Measurements from ENCODE around the gene NOP9.

NOP9 gene

GRCh38 chr14:24334431-24335291 is 35.0 kb downstream of the NOP9 start, which contains the start of gene ADCY4:
TSS of gene ADCY4 (minus strand) at chr14:24335071. CDS start at chr14:24334652, 419 bp downstream.
- no peaks in the 10 kb centered on the region for H3K4me1 ChIP-seq (ENCODE audit: insufficient read depth, low read length)
- H3K9me3 ChIP-seq (ENCODE audit: insufficient read depth, low read depth, low read length), result no peaks in the 10 kb centered on the region
- under 1% methylated on average over 63 of the region's 65 CpGs for WGBS
- peaks cover 100% of the 10 kb centered on the region for H3K27me3 ChIP-seq (ENCODE audit: insufficient read depth, low read length)
- H3K36me3 ChIP-seq (ENCODE audit: insufficient read depth, low read length), result no peaks in the 10 kb centered on the region
- H3K4me3 ChIP-seq (ENCODE audit: low read length), result peak within 1 kb of the TSS; percentile 69
- H3K9ac ChIP-seq (ENCODE audit: low read depth, low read length), result peak within 1 kb of the TSS; percentile 55; the same call in 1 of the 2 replicates
- no peak within 1 kb of the TSS for H3K27ac ChIP-seq (ENCODE audit: low read depth, low read length)

- 54% methylated on average over 9 of the region's 12 CpGs for WGBS
- no peak overlapping the region for H3K9ac ChIP-seq (ENCODE audit: low read depth, low read length)
- H3K4me1 ChIP-seq (ENCODE audit: insufficient read depth, low read length), result no peaks in the 10 kb centered on the region
- H3K36me3 ChIP-seq (ENCODE audit: insufficient read depth, low read length), result no peaks in the 10 kb centered on the region
- peaks cover 100% of the 10 kb centered on the region for H3K27me3 ChIP-seq (ENCODE audit: insufficient read depth, low read length)
- no peak overlapping the region for H3K27ac ChIP-seq (ENCODE audit: low read depth, low read length)
- peak overlapping the region; percentile 69; the same call in 1 of the 2 replicates for H3K4me3 ChIP-seq (ENCODE audit: low read length)
- no peaks in the 10 kb centered on the region for H3K9me3 ChIP-seq (ENCODE audit: insufficient read depth, low read depth, low read length)
Observed at GRCh38 chr14:24335461-24336171, 36.0 kb downstream of the NOP9 start.

GRCh38 chr14:24337144-24337823 is 37.6 kb downstream of the NOP9 start:
- WGBS, result 83% methylated on average over 7 of the region's 7 CpGs
- no peak overlapping the region for H3K4me3 ChIP-seq (ENCODE audit: low read length)
- no peaks in the 10 kb centered on the region for H3K9me3 ChIP-seq (ENCODE audit: insufficient read depth, low read depth, low read length)
- H3K4me1 ChIP-seq (ENCODE audit: insufficient read depth, low read length), result no peaks in the 10 kb centered on the region
- no peak overlapping the region for H3K9ac ChIP-seq (ENCODE audit: low read depth, low read length)
- no peaks in the 10 kb centered on the region for H3K36me3 ChIP-seq (ENCODE audit: insufficient read depth, low read length)
- no peak overlapping the region for H3K27ac ChIP-seq (ENCODE audit: low read depth, low read length)
- peaks cover 97% of the 10 kb centered on the region for H3K27me3 ChIP-seq (ENCODE audit: insufficient read depth, low read length)

GRCh38 chr14:24337824-24338175 is 38.1 kb downstream of the NOP9 start:
- Histone ChIP-seq H3K9ac (ENCODE audit: low read depth, low read length) (no peak overlapping the region), H3K36me3 (ENCODE audit: insufficient read depth, low read length) (no peaks in the 10 kb centered on the region), H3K27me3 (ENCODE audit: insufficient read depth, low read length) (peaks cover 97% of the 10 kb centered on the region), H3K4me3 (ENCODE audit: low read length) (no peak overlapping the region), H3K27ac (ENCODE audit: low read depth, low read length) (no peak overlapping the region), H3K4me1 (ENCODE audit: insufficient read depth, low read length) (no peaks in the 10 kb centered on the region), H3K9me3 (ENCODE audit: insufficient read depth, low read depth, low read length) (no peaks in the 10 kb centered on the region)
- 90% methylated on average over 8 of the region's 8 CpGs for WGBS

GRCh38 chr14:24338843-24339242 is 39.2 kb downstream of the NOP9 start:
- H3K4me1 ChIP-seq (ENCODE audit: insufficient read depth, low read length), result no peaks in the 10 kb centered on the region
- no peaks in the 10 kb centered on the region for H3K9me3 ChIP-seq (ENCODE audit: insufficient read depth, low read depth, low read length)
- WGBS, result 71% methylated on average over 14 of the region's 14 CpGs
- H3K27ac ChIP-seq (ENCODE audit: low read depth, low read length), result no peak overlapping the region
- H3K4me3 ChIP-seq (ENCODE audit: low read length), result peak overlapping the region; percentile 66
- H3K36me3 ChIP-seq (ENCODE audit: insufficient read depth, low read length), result no peaks in the 10 kb centered on the region
- no peak overlapping the region for H3K9ac ChIP-seq (ENCODE audit: low read depth, low read length)
- H3K27me3 ChIP-seq (ENCODE audit: insufficient read depth, low read length), result peaks cover 95% of the 10 kb centered on the region

- Histone ChIP-seq H3K9ac (ENCODE audit: low read depth, low read length) (no peak within 1 kb of the TSS; the same call in 1 of the 2 replicates), H3K9me3 (ENCODE audit: insufficient read depth, low read depth, low read length) (no peaks in the 10 kb centered on the region), H3K27ac (ENCODE audit: low read depth, low read length) (no peak within 1 kb of the TSS), H3K27me3 (ENCODE audit: insufficient read depth, low read length) (peaks cover 92% of the 10 kb centered on the region), H3K4me1 (ENCODE audit: insufficient read depth, low read length) (no peaks in the 10 kb centered on the region), H3K4me3 (ENCODE audit: low read length) (peak within 1 kb of the TSS; percentile 66), H3K36me3 (ENCODE audit: insufficient read depth, low read length) (no peaks in the 10 kb centered on the region)
- WGBS, result 4% methylated on average over 46 of the region's 51 CpGs
Observed at GRCh38 chr14:24339284-24340151, 39.9 kb downstream of the NOP9 start, which contains the start of gene RIPK3. TSS of gene RIPK3 (minus strand) at chr14:24339991. CDS start at chr14:24339826, 165 bp downstream.

- no peak overlapping the region for H3K4me3 ChIP-seq (ENCODE audit: low read length)
- no peak overlapping the region for H3K9ac ChIP-seq (ENCODE audit: low read depth, low read length)
- no peaks in the 10 kb centered on the region for H3K4me1 ChIP-seq (ENCODE audit: insufficient read depth, low read length)
- H3K36me3 ChIP-seq (ENCODE audit: insufficient read depth, low read length), result no peaks in the 10 kb centered on the region
- H3K27ac ChIP-seq (ENCODE audit: low read depth, low read length), result no peak overlapping the region
- 91% methylated on average over 1 of the region's 1 CpG for WGBS
- H3K27me3 ChIP-seq (ENCODE audit: insufficient read depth, low read length), result peaks cover 86% of the 10 kb centered on the region
- H3K9me3 ChIP-seq (ENCODE audit: insufficient read depth, low read depth, low read length), result no peaks in the 10 kb centered on the region
Observed at GRCh38 chr14:24340606-24341005, 41.0 kb downstream of the NOP9 start.

GRCh38 chr14:24342889-24343288 is 43.2 kb downstream of the NOP9 start:
- Histone ChIP-seq H3K36me3 (ENCODE audit: insufficient read depth, low read length) (no peaks in the 10 kb centered on the region), H3K27me3 (ENCODE audit: insufficient read depth, low read length) (peaks cover 63% of the 10 kb centered on the region), H3K9ac (ENCODE audit: low read depth, low read length) (no peak overlapping the region), H3K4me1 (ENCODE audit: insufficient read depth, low read length) (no peaks in the 10 kb centered on the region), H3K9me3 (ENCODE audit: insufficient read depth, low read depth, low read length) (no peaks in the 10 kb centered on the region), H3K27ac (ENCODE audit: low read depth, low read length) (no peak overlapping the region), H3K4me3 (ENCODE audit: low read length) (no peak overlapping the region)
- 95% methylated on average over 4 of the region's 4 CpGs for WGBS

GRCh38 chr14:24343795-24344660 is 44.4 kb downstream of the NOP9 start:
- H3K9me3 ChIP-seq (ENCODE audit: insufficient read depth, low read depth, low read length), result no peaks in the 10 kb centered on the region
- H3K9ac ChIP-seq (ENCODE audit: low read depth, low read length), result no peak overlapping the region
- H3K4me1 ChIP-seq (ENCODE audit: insufficient read depth, low read length), result no peaks in the 10 kb centered on the region
- no peak overlapping the region for H3K4me3 ChIP-seq (ENCODE audit: low read length)
- H3K27ac ChIP-seq (ENCODE audit: low read depth, low read length), result no peak overlapping the region
- peaks cover 53% of the 10 kb centered on the region for H3K27me3 ChIP-seq (ENCODE audit: insufficient read depth, low read length)
- 83% methylated on average over 7 of the region's 7 CpGs for WGBS
- H3K36me3 ChIP-seq (ENCODE audit: insufficient read depth, low read length), result no peaks in the 10 kb centered on the region

GRCh38 chr14:24347134-24347533 is 47.5 kb downstream of the NOP9 start:
- WGBS, result 40% methylated on average over 1 of the region's 1 CpG

More at GRCh38 chr14:24347134-24347533, 47.5 kb downstream of the NOP9 start:
- Histone ChIP-seq H3K27me3 (ENCODE audit: insufficient read depth, low read length) (peaks cover 54% of the 10 kb centered on the region), H3K36me3 (ENCODE audit: insufficient read depth, low read length) (no peaks in the 10 kb centered on the region), H3K4me1 (ENCODE audit: insufficient read depth, low read length) (no peaks in the 10 kb centered on the region), H3K9ac (ENCODE audit: low read depth, low read length) (no peak overlapping the region), H3K9me3 (ENCODE audit: insufficient read depth, low read depth, low read length) (no peaks in the 10 kb centered on the region), H3K4me3 (ENCODE audit: low read length) (no peak overlapping the region), H3K27ac (ENCODE audit: low read depth, low read length) (no peak overlapping the region)
